HG03342 (cell line): ENCODE data around the gene NAV3.
"Not testable (repeated sequence)": the region's sequence is repeated elsewhere in the genome, so short reads cannot be mapped to it uniquely, and the experiment has no call there.

Experiments
- ATAC-seq: cut with Tn5 transposase; IDR thresholded peaks from one replicate; pipeline ENCODE4 v1.9.1; 2021; ENCODE audit warnings: mild to moderate bottlenecking, moderate library complexity; ENCODE audit not compliant: unreplicated experiment

Gene NAV3

DNA sequence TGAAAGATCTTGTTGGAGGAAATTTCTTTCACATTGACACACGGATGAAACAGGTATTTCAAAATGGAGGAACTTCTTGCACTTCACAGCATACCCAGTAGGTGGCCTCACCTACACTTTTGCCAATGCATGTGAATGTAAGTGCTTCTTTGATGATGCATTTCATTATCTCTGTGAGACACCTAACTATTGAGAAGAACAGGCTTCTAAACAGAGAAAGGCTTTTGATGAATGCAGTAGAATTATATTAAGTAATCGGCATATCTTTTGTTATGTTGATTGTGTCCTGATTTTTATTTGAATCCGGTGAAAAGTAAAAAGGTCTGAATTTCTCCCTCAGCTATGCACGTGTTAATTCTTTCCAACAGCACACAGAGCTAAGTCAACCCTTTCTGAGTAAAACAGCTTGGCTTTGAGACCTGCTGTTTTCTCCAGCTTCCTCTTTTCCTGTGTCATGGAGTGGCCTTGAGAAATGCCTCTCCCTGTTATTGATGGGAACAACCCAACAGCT is 399.0 kb downstream of the NAV3 start:
- peak; percentile 97 for ATAC-seq

GRCh38 chr12:78232756-78233155 is 402.1 kb downstream of the NAV3 start:
- ATAC-seq: no peak

DNA sequence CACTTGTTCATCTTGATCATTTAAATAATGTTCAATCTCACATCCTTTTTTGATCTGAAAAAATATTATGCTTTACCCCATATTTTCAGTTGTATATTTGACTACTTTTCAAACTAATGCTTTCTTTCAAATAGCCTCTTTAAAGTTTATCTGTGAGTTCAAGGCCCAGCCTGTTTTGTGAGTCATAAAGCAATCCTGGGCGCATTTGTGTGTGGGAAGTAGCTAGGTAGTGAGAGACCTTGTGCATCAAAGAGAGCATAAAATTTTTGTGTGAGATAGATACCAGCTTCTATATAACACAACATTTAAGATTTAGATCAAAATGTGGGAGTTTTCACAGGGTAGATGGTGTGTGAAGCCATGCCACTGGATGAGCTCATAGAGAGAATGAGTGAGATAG is 405.6 kb downstream of the NAV3 start:
- no peak for ATAC-seq

GRCh38 chr12:78239544-78239943 is 408.9 kb downstream of the NAV3 start:
- no peak for ATAC-seq

DNA sequence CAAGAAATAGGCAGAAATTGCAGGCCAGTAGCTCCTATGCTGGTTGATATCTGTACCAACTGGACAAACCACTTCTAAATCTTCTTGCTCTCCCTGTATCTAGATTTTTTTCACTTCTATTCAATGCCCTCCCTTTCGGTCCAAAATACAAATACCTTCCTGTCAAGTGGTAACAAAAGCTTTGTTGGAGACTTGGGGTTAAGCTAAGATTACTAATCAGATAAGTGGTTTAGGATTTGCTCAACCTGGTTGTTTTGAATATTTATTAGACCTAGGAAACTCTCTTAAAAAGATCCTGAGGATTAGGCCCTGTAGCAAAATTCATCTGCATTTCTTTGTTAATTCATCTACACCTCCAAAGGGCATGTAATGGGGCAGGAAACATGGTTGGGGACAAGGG is 410.1 kb downstream of the NAV3 start:
- ATAC-seq: no peak

DNA sequence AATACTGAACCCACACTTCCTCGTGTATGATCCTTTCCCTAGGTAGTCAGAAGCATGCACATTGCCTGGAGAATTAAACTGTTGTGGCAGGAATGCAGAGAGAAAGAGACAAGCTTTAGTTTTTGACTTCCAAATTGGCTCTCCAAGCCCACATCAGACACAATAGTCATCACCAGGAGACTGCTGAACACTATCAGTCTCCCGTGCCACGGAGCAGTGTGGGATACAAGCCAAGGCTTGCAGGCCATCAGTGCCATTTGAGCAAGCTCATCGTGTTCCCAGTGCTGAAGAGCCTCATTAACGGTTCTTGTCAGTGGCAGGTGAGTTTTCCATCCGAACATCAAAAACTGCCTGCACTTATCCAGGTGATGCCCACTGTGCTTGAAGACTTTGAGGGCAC is 410.8 kb downstream of the NAV3 start:
- ATAC-seq: no peak

DNA sequence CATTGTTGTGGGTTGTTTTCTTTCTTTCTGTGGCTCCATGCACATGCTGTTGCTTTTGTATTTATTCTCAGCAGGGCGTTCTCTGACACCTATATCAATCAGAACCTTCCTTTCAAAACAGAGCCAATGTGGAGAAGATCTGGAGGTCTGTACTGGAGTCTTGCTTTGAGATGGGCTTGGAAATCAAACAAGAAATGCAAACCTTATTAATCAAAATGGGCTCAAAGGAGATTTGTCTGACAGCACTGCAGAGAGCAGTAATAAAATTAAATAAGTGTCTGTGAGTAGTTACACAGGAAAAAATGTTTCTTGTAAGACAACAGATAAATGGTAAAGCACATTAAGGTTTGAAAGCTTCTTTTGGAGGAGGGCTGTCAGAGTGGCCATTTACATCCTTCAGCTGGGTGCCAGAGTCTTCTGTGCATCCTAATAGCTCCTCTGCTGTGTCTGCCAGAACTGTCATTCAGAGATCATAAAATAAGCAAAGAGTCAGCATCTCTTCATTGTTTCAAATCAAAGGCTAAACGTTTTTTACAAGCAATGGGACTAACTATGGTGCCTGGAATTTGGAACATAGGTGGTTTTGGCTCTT is 414.3 kb downstream of the NAV3 start:
- no peak for ATAC-seq

GRCh38 chr12:78248321-78248720 is 417.6 kb downstream of the NAV3 start:
- ATAC-seq: no peak

GRCh38 chr12:78249578-78249977 is 418.9 kb downstream of the NAV3 start:
- no peak for ATAC-seq

DNA sequence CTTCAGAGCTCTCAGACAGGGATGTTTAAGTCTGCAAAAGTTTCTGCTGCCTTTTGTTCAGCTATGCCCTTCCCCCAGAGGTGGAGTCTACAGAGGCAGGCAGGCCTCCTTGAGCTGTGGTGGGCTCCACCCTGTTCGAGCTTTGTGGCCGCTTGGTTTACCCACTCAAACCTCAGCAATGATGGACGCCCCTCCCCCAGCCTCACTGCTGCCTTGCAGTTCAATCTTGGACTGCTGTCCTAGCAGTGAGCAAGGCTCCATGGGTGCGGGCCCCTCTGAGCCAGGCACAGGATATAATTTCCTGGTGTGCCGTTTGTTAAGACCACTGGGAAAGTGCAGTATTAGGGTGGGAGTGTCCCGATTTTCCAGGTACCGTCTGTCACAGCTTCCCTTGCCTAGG is 427.0 kb downstream of the NAV3 start:
- ATAC-seq: not testable (repeated sequence)

GRCh38 chr12:78260976-78261375 is 430.3 kb downstream of the NAV3 start:
- no peak for ATAC-seq

DNA sequence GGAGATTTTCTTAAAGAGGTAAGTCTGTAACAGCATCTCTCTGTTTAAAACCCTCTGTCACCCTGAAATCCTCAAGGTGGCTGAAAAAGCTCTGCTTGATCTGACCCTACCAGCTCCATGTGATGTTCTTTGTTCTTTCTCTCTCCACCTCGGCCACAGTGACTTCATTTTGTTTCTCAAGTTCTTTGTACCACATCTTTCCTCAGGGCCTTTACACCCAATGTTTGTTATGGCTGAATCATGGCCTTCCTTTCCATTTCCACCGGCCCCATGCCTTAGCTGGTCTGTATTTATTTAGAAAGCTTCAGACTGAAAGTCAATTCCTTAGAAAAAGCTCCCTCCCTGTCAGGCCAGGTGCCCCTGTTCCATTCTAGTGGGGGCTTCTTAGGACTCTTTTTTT is 431.2 kb downstream of the NAV3 start:
- ATAC-seq: no peak
